ENCODE results near the gene FABP2.
"Not testable (repeated sequence)": the region's sequence is repeated elsewhere in the genome, so short reads cannot be mapped to it uniquely, and the experiment has no call there.

FABP2 gene

GRCh38 chr4:119321921-119322687 is at the start of gene FABP2:
Gene FABP2, minus strand, starts transcription at chr4:119322138. Its CDS starts 36 bp downstream, at chr4:119322102.
- H3K9me2 ChIP-seq (replicated peaks; ENCODE audit: insufficient read depth, low read length) = no peaks in the 10 kb centered on the region
- H4K20me1 ChIP-seq (ENCODE audit: low read depth, low read length) = no peaks in the 10 kb centered on the region
- no peaks in the 10 kb centered on the region for H3F3A ChIP-seq (ENCODE audit: insufficient read depth)
- no peak within 1 kb of the TSS for H3K4me3 ChIP-seq (ENCODE audit: insufficient read depth, low read length, poor library complexity, severe bottlenecking)
- no peaks in the 10 kb centered on the region for H3K9me3 ChIP-seq (ENCODE audit: insufficient read depth, low read length)
- H3K9ac ChIP-seq (ENCODE audit: low read length) = no peak within 1 kb of the TSS
- H3K27me3 ChIP-seq (ENCODE audit: low read length) = no peaks in the 10 kb centered on the region
- no peaks in the 10 kb centered on the region for H3K36me3 ChIP-seq (ENCODE audit: low read length)
- H3K27ac ChIP-seq (ENCODE audit: low read depth, low read length) = no peak within 1 kb of the TSS
- H2AFZ ChIP-seq (ENCODE audit: low read depth, low read length, severe bottlenecking) = no peak within 1 kb of the TSS
- no peaks in the 10 kb centered on the region for H3K79me2 ChIP-seq (ENCODE audit: insufficient read depth, low read length)
- TF ChIP-seq EZH2phosphoT487 (conservative IDR thresholded peaks at IDR 0.05; ENCODE audit: low read length) (no peak), CTCF (IDR thresholded peaks at IDR 0.05; ENCODE audit: insufficient read depth, low read length, poor library complexity, severe bottlenecking) (no peak)
- no peak within 1 kb of the TSS for H3K4me2 ChIP-seq (ENCODE audit: low read depth, low read length, poor library complexity, severe bottlenecking)

GRCh38 chr4:119370951-119371683 is 49.2 kb upstream of the FABP2 start:
- not testable (repeated sequence) for H3K9me2 ChIP-seq (replicated peaks; ENCODE audit: insufficient read depth, low read length); H3K9ac ChIP-seq (ENCODE audit: low read length); H3K36me3 ChIP-seq (ENCODE audit: low read length); H3K27me3 ChIP-seq (ENCODE audit: low read length); H3K4me2 ChIP-seq (ENCODE audit: low read depth, low read length, poor library complexity, severe bottlenecking); H3F3A ChIP-seq (ENCODE audit: insufficient read depth); H3K9me3 ChIP-seq (ENCODE audit: insufficient read depth, low read length); H3K4me3 ChIP-seq (ENCODE audit: insufficient read depth, low read length, poor library complexity, severe bottlenecking); H3K79me2 ChIP-seq (ENCODE audit: insufficient read depth, low read length); H4K20me1 ChIP-seq (ENCODE audit: low read depth, low read length); H2AFZ ChIP-seq (ENCODE audit: low read depth, low read length, severe bottlenecking); H3K27ac ChIP-seq (ENCODE audit: low read depth, low read length)

GRCh38 chr4:119370392-119370791 is 48.5 kb upstream of the FABP2 start:
- not testable (repeated sequence) for H3K79me2 ChIP-seq (ENCODE audit: insufficient read depth, low read length); H3K9me3 ChIP-seq (ENCODE audit: insufficient read depth, low read length); H4K20me1 ChIP-seq (ENCODE audit: low read depth, low read length); H3K27ac ChIP-seq (ENCODE audit: low read depth, low read length); H3K36me3 ChIP-seq (ENCODE audit: low read length); H3F3A ChIP-seq (ENCODE audit: insufficient read depth); H3K27me3 ChIP-seq (ENCODE audit: low read length); H3K4me3 ChIP-seq (ENCODE audit: insufficient read depth, low read length, poor library complexity, severe bottlenecking); H3K9ac ChIP-seq (ENCODE audit: low read length); H3K9me2 ChIP-seq (replicated peaks; ENCODE audit: insufficient read depth, low read length); H2AFZ ChIP-seq (ENCODE audit: low read depth, low read length, severe bottlenecking)
- peak overlapping the region; percentile 17 for H3K4me2 ChIP-seq (ENCODE audit: low read depth, low read length, poor library complexity, severe bottlenecking)

- H3K4me2 ChIP-seq (ENCODE audit: low read depth, low read length, poor library complexity, severe bottlenecking); H4K20me1 ChIP-seq (ENCODE audit: low read depth, low read length); H3K9me2 ChIP-seq (replicated peaks; ENCODE audit: insufficient read depth, low read length); H3K9ac ChIP-seq (ENCODE audit: low read length); H3K27me3 ChIP-seq (ENCODE audit: low read length); H3K9me3 ChIP-seq (ENCODE audit: insufficient read depth, low read length); H3K4me3 ChIP-seq (ENCODE audit: insufficient read depth, low read length, poor library complexity, severe bottlenecking); H3K36me3 ChIP-seq (ENCODE audit: low read length); H3K27ac ChIP-seq (ENCODE audit: low read depth, low read length); H3K79me2 ChIP-seq (ENCODE audit: insufficient read depth, low read length); H3F3A ChIP-seq (ENCODE audit: insufficient read depth); H2AFZ ChIP-seq (ENCODE audit: low read depth, low read length, severe bottlenecking): not testable (repeated sequence)
Measured at GRCh38 chr4:119366802-119367201, 44.9 kb upstream of the FABP2 start.

GRCh38 chr4:119364203-119364602 is 42.3 kb upstream of the FABP2 start:
- H3K9me2 ChIP-seq (replicated peaks; ENCODE audit: insufficient read depth, low read length); H3F3A ChIP-seq (ENCODE audit: insufficient read depth); H3K4me3 ChIP-seq (ENCODE audit: insufficient read depth, low read length, poor library complexity, severe bottlenecking); H3K4me2 ChIP-seq (ENCODE audit: low read depth, low read length, poor library complexity, severe bottlenecking); H2AFZ ChIP-seq (ENCODE audit: low read depth, low read length, severe bottlenecking); H3K9ac ChIP-seq (ENCODE audit: low read length); H4K20me1 ChIP-seq (ENCODE audit: low read depth, low read length); H3K27me3 ChIP-seq (ENCODE audit: low read length); H3K27ac ChIP-seq (ENCODE audit: low read depth, low read length); H3K9me3 ChIP-seq (ENCODE audit: insufficient read depth, low read length); H3K79me2 ChIP-seq (ENCODE audit: insufficient read depth, low read length); H3K36me3 ChIP-seq (ENCODE audit: low read length): not testable (repeated sequence)

- H2AFZ ChIP-seq (ENCODE audit: low read depth, low read length, severe bottlenecking); H3F3A ChIP-seq (ENCODE audit: insufficient read depth); H3K4me3 ChIP-seq (ENCODE audit: insufficient read depth, low read length, poor library complexity, severe bottlenecking); H4K20me1 ChIP-seq (ENCODE audit: low read depth, low read length); H3K9me2 ChIP-seq (replicated peaks; ENCODE audit: insufficient read depth, low read length); H3K9ac ChIP-seq (ENCODE audit: low read length); H3K79me2 ChIP-seq (ENCODE audit: insufficient read depth, low read length); H3K4me2 ChIP-seq (ENCODE audit: low read depth, low read length, poor library complexity, severe bottlenecking); H3K9me3 ChIP-seq (ENCODE audit: insufficient read depth, low read length); H3K36me3 ChIP-seq (ENCODE audit: low read length); H3K27ac ChIP-seq (ENCODE audit: low read depth, low read length); H3K27me3 ChIP-seq (ENCODE audit: low read length): not testable (repeated sequence)
Measured at GRCh38 chr4:119363372-119363771, 41.4 kb upstream of the FABP2 start.

- not testable (repeated sequence) for H3F3A ChIP-seq (ENCODE audit: insufficient read depth); H3K36me3 ChIP-seq (ENCODE audit: low read length); H3K9ac ChIP-seq (ENCODE audit: low read length); H3K9me2 ChIP-seq (replicated peaks; ENCODE audit: insufficient read depth, low read length); H3K4me2 ChIP-seq (ENCODE audit: low read depth, low read length, poor library complexity, severe bottlenecking); H3K27ac ChIP-seq (ENCODE audit: low read depth, low read length); H3K9me3 ChIP-seq (ENCODE audit: insufficient read depth, low read length); H2AFZ ChIP-seq (ENCODE audit: low read depth, low read length, severe bottlenecking); H3K27me3 ChIP-seq (ENCODE audit: low read length); H3K79me2 ChIP-seq (ENCODE audit: insufficient read depth, low read length); H3K4me3 ChIP-seq (ENCODE audit: insufficient read depth, low read length, poor library complexity, severe bottlenecking); H4K20me1 ChIP-seq (ENCODE audit: low read depth, low read length)
Measured at GRCh38 chr4:119362413-119362812, 40.5 kb upstream of the FABP2 start.
